GM12878 (cell line): ENCODE data around the gene FRMD5. TPM values are rescaled to one million over a fixed set of nuclear protein-coding genes. Genes with fewer than 3 reads are reported as not detected.

Source experiments
- ATAC-seq: fragments of 200-7000 bp; cut with Tn5 transposase; 3 replicates; pipeline ENCODE4 v1.9.1; 2020; ENCODE audit warnings: mild to moderate bottlenecking, moderate library complexity
- BruUV-seq: library from RNA; stranded (reverse); fragments of 400-500 nt; replicated peaks from 2 replicates; lab custom pipeline; 2021; lab: Mats Ljungman, UMichigan
- CTCF ChIA-PET: fragments of 300-600 bp; sonication (Branson Sonifier 250); formaldehyde crosslinking; extraction: SDS; loops from one replicate; lab custom pipeline; 2021; ENCODE audit warnings: inconsistent platforms; lab: Yijun Ruan, JAX
- POLR2A ChIA-PET: fragments of 350-600 bp; formaldehyde crosslinking; extraction: SDS; loops from one replicate; lab custom pipeline; 2021; ENCODE audit warnings: inconsistent platforms; lab: Charles Lee
- RAD21 ChIA-PET: fragments of 300-600 bp; sonication (Branson Sonifier 250); formaldehyde crosslinking; loops from one replicate; lab custom pipeline; 2023; ENCODE audit warnings: antibody characterized with exemption; ENCODE audit not compliant: unreplicated experiment; lab: Charles Lee
- SMC1A ChIA-PET: fragments of 300-600 bp; sonication (Branson Sonifier 250); formaldehyde crosslinking; loops from one replicate; lab custom pipeline; 2023; ENCODE audit not compliant: unreplicated experiment, uncharacterized antibody; lab: Charles Lee
- DNase-seq: peaks from one replicate; pipeline ENCODE4 v3.0.0-alpha.2; 2011; ENCODE audit warnings: low read depth, low spot score
- FAIRE-seq: peaks from 3 replicates; lab custom pipeline; 2011; peaks lifted over from hg19 to GRCh38; lab: Jason Lieb, UNC
- H2AFZ ChIP-seq: 2 replicates; pipeline ENCODE4 v1.6.0; 2011; ENCODE audit warnings: low read depth, low read length, control low read depth; ENCODE audit not compliant: control insufficient read depth
- H3K27ac ChIP-seq: 2 replicates; pipeline ENCODE4 v1.5.1; 2011; ENCODE audit warnings: control low read depth; ENCODE audit not compliant: control insufficient read depth, insufficient read depth
- H3K27me3 ChIP-seq, 2 experiments: replicated peaks in 1 of 2; 2 replicates each; pipeline versions ENCODE4 v1.6.0 to v1.6.1; 2011; ENCODE audit warnings: low read length in 1 of 2; ENCODE audit not compliant: control insufficient read depth in 2 of 2, insufficient read depth in 2 of 2
- H3K36me3 ChIP-seq, 2 experiments: 2 replicates each; pipeline ENCODE4 v1.5.1; 2011; ENCODE audit warnings: low read length in 1 of 2; ENCODE audit not compliant: control insufficient read depth in 2 of 2, insufficient read depth in 2 of 2
- H3K4me1 ChIP-seq: 2 replicates; pipeline ENCODE4 v1.6.1; 2011; ENCODE audit warnings: mild to moderate bottlenecking, low read length, moderate library complexity, mixed read lengths; ENCODE audit not compliant: control insufficient read depth, insufficient read depth
- H3K4me2 ChIP-seq: 2 replicates; pipeline ENCODE4 v1.6.0; 2011; ENCODE audit warnings: control low read depth; ENCODE audit not compliant: control insufficient read depth, insufficient read depth
- H3K4me3 ChIP-seq: fragments of 200-600 bp; sonication (generic); 2 replicates; pipeline ENCODE4 v1.5.1; 2016
- H3K79me2 ChIP-seq: 2 replicates; pipeline ENCODE4 v1.6.0; 2011; ENCODE audit warnings: low read length; ENCODE audit not compliant: control insufficient read depth, insufficient read depth
- H3K9ac ChIP-seq: 2 replicates; pipeline ENCODE4 v1.8.0; 2011; ENCODE audit warnings: low read length, control low read depth, mixed read lengths; ENCODE audit not compliant: control insufficient read depth, insufficient read depth
- H3K9me3 ChIP-seq: replicated peaks from 3 replicates; pipeline ENCODE4 v1.5.1; 2011; ENCODE audit warnings: mild to moderate bottlenecking, low read length; ENCODE audit not compliant: control insufficient read depth, insufficient read depth
- H4K20me1 ChIP-seq: 2 replicates; pipeline ENCODE4 v1.6.0; 2011; ENCODE audit not compliant: control insufficient read depth, insufficient read depth
- CHD2 ChIP-seq: IDR thresholded peaks from 2 replicates; pipeline ENCODE4 v1.6.1; 2011; ENCODE audit warnings: low read depth, low read length, improper control_type of control experiment, borderline replicate concordance
- ETV6 ChIP-seq, 2 experiments: fragments of 450-650 bp in 1 of 2; IDR thresholded peaks in 1 of 2; conservative IDR thresholded peaks in 1 of 2; 2 replicates each; pipeline ENCODE4 v1.6.1; 2014; ENCODE audit warnings: antibody characterized with exemption in 1 of 2, borderline replicate concordance in 1 of 2, low read depth in 1 of 2, mild to moderate bottlenecking in 1 of 2, moderate library complexity in 1 of 2
- EZH2 ChIP-seq: IDR thresholded peaks from 2 replicates; pipeline ENCODE4 v1.6.1; 2012; ENCODE audit warnings: low read depth, mild to moderate bottlenecking, control low read depth, inconsistent platforms, low read length, borderline replicate concordance; ENCODE audit not compliant: control insufficient read depth
- HDGF ChIP-seq: fragments of 450-650 bp; IDR thresholded peaks from 2 replicates; pipeline ENCODE4 v1.6.1; 2016; ENCODE audit warnings: antibody characterized with exemption
- MTA2 ChIP-seq: fragments of 450-650 bp; IDR thresholded peaks from 2 replicates; pipeline ENCODE4 v1.6.1; 2016; ENCODE audit warnings: low read depth, mild to moderate bottlenecking, moderate library complexity
- PAX5 ChIP-seq: IDR thresholded peaks from 2 replicates; pipeline ENCODE4 v1.6.1; 2011; ENCODE audit warnings: low read depth, low read length, borderline replicate concordance
- SUZ12 ChIP-seq: fragments of 200-600 bp; sonication (generic); IDR thresholded peaks from one replicate; pipeline ENCODE4 v1.6.1; 2018; ENCODE audit warnings: antibody characterized with exemption, mild to moderate bottlenecking; ENCODE audit not compliant: unreplicated experiment
- ZNF217 ChIP-seq: fragments of 450-650 bp; IDR thresholded peaks from 2 replicates; pipeline ENCODE4 v1.6.1; 2017; ENCODE audit warnings: antibody characterized with exemption, mild to moderate bottlenecking
- ZNF384 ChIP-seq: IDR thresholded peaks from 2 replicates; pipeline ENCODE4 v1.6.1; 2012; ENCODE audit warnings: low read depth, mild to moderate bottlenecking, low read length, improper control_type of control experiment, borderline replicate concordance
- in situ Hi-C: fragments of 300-500 bp; cut with MboI; formaldehyde crosslinking; loops from 9 replicates; pipeline ENCODE4 v1.14.3; 2018; ENCODE audit warnings: mixed read lengths
- intact Hi-C: fragments of 100-400 bp; cut with micrococcal nuclease; formaldehyde crosslinking; loops from one replicate; pipeline ENCODE4 v1.14.2; 2022; ENCODE audit not compliant: unreplicated experiment
- polyA plus RNA-seq, 11 experiments: library from polyadenylated mRNA; depleted of rRNA in 4 of 11; unstranded in 6 of 11; stranded (reverse) in 5 of 11; fragments of >200 nt; fragmentation: Nextera tagmentation in 4 of 11; fragmentation: Illumina TruSeq in 1 of 11; extraction: Ambion mirVana in 4 of 11; extraction: Trizol in 1 of 11; gene quantifications; 1 replicate in 1 of 11; 2 replicates in 10 of 11; pipeline versions ENCODE4 v1.2.1 to v1.2.3, GENCODE V29; 2011 to 2016; ENCODE audit warnings: inconsistent platforms in 2 of 11, missing spikeins in 2 of 11, low read depth in 1 of 11
- total RNA-seq, 4 experiments: library from RNA; depleted of rRNA in 3 of 4; stranded (reverse); fragments of >200 nt in 3 of 4; fragmentation: Illumina TruSeq in 1 of 4; extraction: Trizol in 1 of 4; gene quantifications; 2 replicates each; pipeline versions ENCODE4 v1.2.1 to v1.2.3, GENCODE V29; 2013 to 2021
- TF ChIP-seq, protein P1 (sequence below): fragments of 150-350 bp; IDR thresholded peaks from 2 replicates; pipeline ENCODE4 v1.6.1; 2016; ENCODE audit warnings: low read depth, low read length
- TF ChIP-seq, protein P2 (sequence below): fragments of 450-650 bp; IDR thresholded peaks from 2 replicates; pipeline ENCODE4 v1.6.1; 2018; ENCODE audit warnings: borderline replicate concordance, mild to moderate bottlenecking; ENCODE audit not compliant: partially characterized antibody
- TF ChIP-seq, protein P3 (sequence below): fragments of 450-650 bp; formaldehyde crosslinking; IDR thresholded peaks from 2 replicates; pipeline ENCODE4 v1.4.0; 2022; ENCODE audit warnings: mild to moderate bottlenecking, moderate library complexity

Gene FRMD5
- total and polyA plus RNA-seq, 10 of the 15 experiments (the other 5 are each of a cell fraction or from before 2014, with no cell fraction given), result 0.26 to 6.4 (median 0.68) TPM; not detected in 1

DNA sequence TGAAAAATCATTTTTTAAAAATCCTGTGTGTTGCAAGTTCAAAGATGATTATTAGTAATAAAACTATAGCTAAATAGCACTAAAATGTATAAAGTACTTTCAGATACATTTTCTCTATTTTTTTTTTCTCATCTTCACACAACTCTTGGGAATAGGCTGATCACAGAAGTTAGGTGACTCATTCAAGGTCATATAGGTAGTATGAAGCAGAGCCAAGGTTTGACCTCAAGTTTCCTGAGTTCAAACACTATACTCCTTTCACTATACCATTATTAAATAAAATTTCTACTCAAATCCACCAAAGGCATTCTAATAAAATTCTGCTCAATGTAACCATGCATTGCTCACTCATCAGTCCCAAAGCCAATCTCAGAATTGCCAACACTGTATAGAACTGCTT is 21.3 kb downstream of the FRMD5 start:
- intact Hi-C loops (no loop called here), in situ Hi-C loops (no loop called here)
- POLR2A ChIA-PET, result no interaction called here
- CTCF ChIA-PET, result interaction anchor here (0.6 to 0.7 kb wide), 2 partner anchors 410 to 1109 kb away, joined by 3 read pairs; no protein-coding TSS in a partner anchor
- no peak overlapping the region for H2AFZ ChIP-seq
- ATAC-seq, result no peak
- H3K36me3 ChIP-seq, result no peaks in the 10 kb centered on the region
- no peaks in the 10 kb centered on the region for H3K4me1 ChIP-seq
- no TSS peak for BruUV-seq
- no peaks in the 10 kb centered on the region for H3K79me2 ChIP-seq
- H3K27me3 ChIP-seq, result no peaks in the 10 kb centered on the region
- RAD21 ChIA-PET, result no interaction called here
- DNase-seq, result no peak
- no peak for TF ChIP-seq ZNF217
- TF ChIP-seq, protein P1, sequence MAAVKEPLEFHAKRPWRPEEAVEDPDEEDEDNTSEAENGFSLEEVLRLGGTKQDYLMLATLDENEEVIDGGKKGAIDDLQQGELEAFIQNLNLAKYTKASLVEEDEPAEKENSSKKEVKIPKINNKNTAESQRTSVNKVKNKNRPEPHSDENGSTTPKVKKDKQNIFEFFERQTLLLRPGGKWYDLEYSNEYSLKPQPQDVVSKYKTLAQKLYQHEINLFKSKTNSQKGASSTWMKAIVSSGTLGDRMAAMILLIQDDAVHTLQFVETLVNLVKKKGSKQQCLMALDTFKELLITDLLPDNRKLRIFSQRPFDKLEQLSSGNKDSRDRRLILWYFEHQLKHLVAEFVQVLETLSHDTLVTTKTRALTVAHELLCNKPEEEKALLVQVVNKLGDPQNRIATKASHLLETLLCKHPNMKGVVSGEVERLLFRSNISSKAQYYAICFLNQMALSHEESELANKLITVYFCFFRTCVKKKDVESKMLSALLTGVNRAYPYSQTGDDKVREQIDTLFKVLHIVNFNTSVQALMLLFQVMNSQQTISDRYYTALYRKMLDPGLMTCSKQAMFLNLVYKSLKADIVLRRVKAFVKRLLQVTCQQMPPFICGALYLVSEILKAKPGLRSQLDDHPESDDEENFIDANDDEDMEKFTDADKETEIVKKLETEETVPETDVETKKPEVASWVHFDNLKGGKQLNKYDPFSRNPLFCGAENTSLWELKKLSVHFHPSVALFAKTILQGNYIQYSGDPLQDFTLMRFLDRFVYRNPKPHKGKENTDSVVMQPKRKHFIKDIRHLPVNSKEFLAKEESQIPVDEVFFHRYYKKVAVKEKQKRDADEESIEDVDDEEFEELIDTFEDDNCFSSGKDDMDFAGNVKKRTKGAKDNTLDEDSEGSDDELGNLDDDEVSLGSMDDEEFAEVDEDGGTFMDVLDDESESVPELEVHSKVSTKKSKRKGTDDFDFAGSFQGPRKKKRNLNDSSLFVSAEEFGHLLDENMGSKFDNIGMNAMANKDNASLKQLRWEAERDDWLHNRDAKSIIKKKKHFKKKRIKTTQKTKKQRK, result no peak
- no peak for TF ChIP-seq ETV6 (conservative IDR thresholded peaks at IDR 0.05 in 1 of 2, IDR thresholded peaks at IDR 0.05 in 1 of 2; ENCODE audit: borderline replicate concordance in 1 of 2, low read depth in 1 of 2)
- TF ChIP-seq HDGF, result no peak
- TF ChIP-seq ZNF384, result no peak
- no peak for TF ChIP-seq PAX5
- TF ChIP-seq CHD2, result no peak
- TF ChIP-seq, protein P2, sequence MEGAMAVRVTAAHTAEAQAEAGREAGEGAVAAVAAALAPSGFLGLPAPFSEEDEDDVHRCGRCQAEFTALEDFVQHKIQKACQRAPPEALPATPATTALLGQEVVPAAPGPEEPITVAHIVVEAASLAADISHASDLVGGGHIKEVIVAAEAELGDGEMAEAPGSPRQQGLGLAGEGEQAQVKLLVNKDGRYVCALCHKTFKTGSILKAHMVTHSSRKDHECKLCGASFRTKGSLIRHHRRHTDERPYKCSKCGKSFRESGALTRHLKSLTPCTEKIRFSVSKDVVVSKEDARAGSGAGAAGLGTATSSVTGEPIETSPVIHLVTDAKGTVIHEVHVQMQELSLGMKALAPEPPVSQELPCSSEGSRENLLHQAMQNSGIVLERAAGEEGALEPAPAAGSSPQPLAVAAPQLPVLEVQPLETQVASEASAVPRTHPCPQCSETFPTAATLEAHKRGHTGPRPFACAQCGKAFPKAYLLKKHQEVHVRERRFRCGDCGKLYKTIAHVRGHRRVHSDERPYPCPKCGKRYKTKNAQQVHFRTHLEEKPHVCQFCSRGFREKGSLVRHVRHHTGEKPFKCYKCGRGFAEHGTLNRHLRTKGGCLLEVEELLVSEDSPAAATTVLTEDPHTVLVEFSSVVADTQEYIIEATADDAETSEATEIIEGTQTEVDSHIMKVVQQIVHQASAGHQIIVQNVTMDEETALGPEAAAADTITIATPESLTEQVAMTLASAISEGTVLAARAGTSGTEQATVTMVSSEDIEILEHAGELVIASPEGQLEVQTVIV, result no peak
- no peak for TF ChIP-seq EZH2
- no peak for TF ChIP-seq MTA2
- TF ChIP-seq SUZ12, result no peak
- TF ChIP-seq, protein P3, sequence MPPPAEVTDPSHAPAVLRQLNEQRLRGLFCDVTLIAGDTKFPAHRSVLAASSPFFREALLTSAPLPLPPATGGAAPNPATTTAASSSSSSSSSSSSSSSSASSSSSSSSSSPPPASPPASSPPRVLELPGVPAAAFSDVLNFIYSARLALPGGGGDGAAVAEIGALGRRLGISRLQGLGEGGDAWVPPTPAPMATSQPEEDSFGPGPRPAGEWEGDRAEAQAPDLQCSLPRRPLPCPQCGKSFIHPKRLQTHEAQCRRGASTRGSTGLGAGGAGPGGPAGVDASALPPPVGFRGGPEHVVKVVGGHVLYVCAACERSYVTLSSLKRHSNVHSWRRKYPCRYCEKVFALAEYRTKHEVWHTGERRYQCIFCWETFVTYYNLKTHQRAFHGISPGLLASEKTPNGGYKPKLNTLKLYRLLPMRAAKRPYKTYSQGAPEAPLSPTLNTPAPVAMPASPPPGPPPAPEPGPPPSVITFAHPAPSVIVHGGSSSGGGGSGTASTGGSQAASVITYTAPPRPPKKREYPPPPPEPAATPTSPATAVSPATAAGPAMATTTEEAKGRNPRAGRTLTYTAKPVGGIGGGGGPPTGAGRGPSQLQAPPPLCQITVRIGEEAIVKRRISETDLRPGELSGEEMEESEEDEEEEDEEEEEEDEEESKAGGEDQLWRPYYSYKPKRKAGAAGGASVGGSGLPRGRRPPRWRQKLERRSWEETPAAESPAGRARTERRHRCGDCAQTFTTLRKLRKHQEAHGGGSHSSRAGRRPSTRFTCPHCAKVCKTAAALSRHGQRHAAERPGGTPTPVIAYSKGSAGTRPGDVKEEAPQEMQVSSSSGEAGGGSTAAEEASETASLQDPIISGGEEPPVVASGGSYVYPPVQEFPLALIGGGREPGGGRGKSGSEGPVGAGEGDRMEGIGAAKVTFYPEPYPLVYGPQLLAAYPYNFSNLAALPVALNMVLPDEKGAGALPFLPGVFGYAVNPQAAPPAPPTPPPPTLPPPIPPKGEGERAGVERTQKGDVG (CRISPR knock-in tag), result no peak
- no peak for FAIRE-seq
- H4K20me1 ChIP-seq, result no peaks in the 10 kb centered on the region
- SMC1A ChIA-PET, result no interaction called here
- no peak overlapping the region for H3K4me3 ChIP-seq
- no peak overlapping the region for H3K9ac ChIP-seq
- no peaks in the 10 kb centered on the region for H3K9me3 ChIP-seq
- H3K4me2 ChIP-seq, result no peak overlapping the region
- H3K27ac ChIP-seq, result no peak overlapping the region
